ENCODE measurements around the gene PROCR.
"Not testable (repeated sequence)": the region's sequence is repeated elsewhere in the genome, so short reads cannot be mapped to it uniquely, and the experiment has no call there.

The PROCR gene

DNA sequence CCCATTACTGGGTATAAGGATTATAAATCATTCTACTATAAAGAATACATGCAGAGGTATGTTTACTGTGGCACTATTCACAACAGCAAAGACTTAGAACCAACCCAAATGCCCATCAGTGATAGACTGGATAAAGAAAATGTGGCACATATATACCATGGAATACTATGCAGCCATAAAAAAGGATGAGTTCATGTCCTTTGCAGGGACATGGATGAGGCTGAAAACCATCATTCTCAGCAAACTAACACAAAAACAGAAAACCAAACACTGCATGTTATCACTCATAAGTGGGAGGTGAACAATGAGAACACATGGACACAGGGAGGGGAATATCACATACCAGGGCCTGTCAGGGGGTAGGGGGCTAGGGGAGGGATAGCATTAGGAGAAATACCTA, 7.3 kb upstream of the PROCR start:
- not testable (repeated sequence) for H3K4me3 ChIP-seq (ENCODE audit: insufficient read depth, low read depth, low read length); H3K27me3 ChIP-seq (ENCODE audit: control insufficient read depth, insufficient read depth, low read length, poor library complexity, severe bottlenecking); H3K4me1 ChIP-seq (ENCODE audit: control insufficient read depth, insufficient read depth, low read length); H3K27ac ChIP-seq (ENCODE audit: insufficient read depth, low read depth, low read length, poor library complexity, severe bottlenecking); H3K36me3 ChIP-seq (ENCODE audit: control insufficient read depth, insufficient read depth, low read length); H3K9me3 ChIP-seq (ENCODE audit: control insufficient read depth, low read length)

- no peaks in the 10 kb centered on the region for H3K27me3 ChIP-seq (ENCODE audit: control insufficient read depth, insufficient read depth, low read length, poor library complexity, severe bottlenecking)
- no peak overlapping the region for H3K27ac ChIP-seq (ENCODE audit: insufficient read depth, low read depth, low read length, poor library complexity, severe bottlenecking)
- 78 to 81% methylated on average over 4 of the region's 4 CpGs for WGBS, 2 experiments
These were observed 6.4 kb upstream of the PROCR start for GRCh38 chr20:35165221-35166185.

DNA sequence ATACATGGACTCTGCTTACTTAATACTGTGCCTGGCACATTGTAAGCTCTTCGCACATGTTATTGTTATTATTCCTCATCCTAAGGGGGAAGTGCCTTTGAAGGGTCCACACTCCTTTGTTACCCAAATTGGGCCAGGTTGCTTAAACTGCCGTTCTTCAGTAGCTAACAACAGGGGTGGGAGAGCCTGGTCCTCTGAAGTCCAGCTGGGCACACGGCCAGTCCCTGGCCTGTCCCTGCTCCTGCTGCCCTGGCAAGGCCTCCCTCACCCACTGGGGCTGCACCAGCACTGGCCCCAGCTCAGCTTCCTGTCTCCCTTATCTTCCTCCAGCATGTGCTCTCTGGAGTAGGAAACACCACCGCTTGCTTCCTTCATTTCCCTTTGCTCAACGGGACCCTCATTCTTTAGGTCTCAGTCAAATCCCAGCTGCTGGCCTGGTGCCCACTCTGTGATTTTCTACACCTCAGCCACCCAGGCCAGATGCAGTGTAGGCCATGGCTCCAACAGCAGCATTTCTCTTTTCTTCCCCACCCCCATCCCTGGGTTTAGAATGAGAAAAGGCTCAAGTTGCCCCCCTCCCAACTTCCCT, 5.5 kb upstream of the PROCR start:
- Histone ChIP-seq H3K4me3 (ENCODE audit: insufficient read depth, low read depth, low read length) (no peak overlapping the region), H3K27ac (ENCODE audit: insufficient read depth, low read depth, low read length, poor library complexity, severe bottlenecking) (no peak overlapping the region), H3K36me3 (ENCODE audit: control insufficient read depth, insufficient read depth, low read length) (no peaks in the 10 kb centered on the region), H3K27me3 (ENCODE audit: control insufficient read depth, insufficient read depth, low read length, poor library complexity, severe bottlenecking) (no peaks in the 10 kb centered on the region), H3K9me3 (ENCODE audit: control insufficient read depth, low read length) (no peaks in the 10 kb centered on the region), H3K4me1 (ENCODE audit: control insufficient read depth, insufficient read depth, low read length) (peaks cover 8% of the 10 kb centered on the region)
- 39 to 44% methylated on average over 5 of the region's 5 CpGs for WGBS, 2 experiments

More at GRCh38 chr20:35165221-35166185, 6.4 kb upstream of the PROCR start:
- H3K4me3 ChIP-seq (ENCODE audit: insufficient read depth, low read depth, low read length): no peak overlapping the region
- H3K36me3 ChIP-seq (ENCODE audit: control insufficient read depth, insufficient read depth, low read length): no peaks in the 10 kb centered on the region
- H3K4me1 ChIP-seq (ENCODE audit: control insufficient read depth, insufficient read depth, low read length): peaks cover 5% of the 10 kb centered on the region
- no peaks in the 10 kb centered on the region for H3K9me3 ChIP-seq (ENCODE audit: control insufficient read depth, low read length)

GRCh38 chr20:35167787-35168186, 4.1 kb upstream of the PROCR start:
- Histone ChIP-seq H3K36me3 (ENCODE audit: control insufficient read depth, insufficient read depth, low read length) (no peaks in the 10 kb centered on the region), H3K9me3 (ENCODE audit: control insufficient read depth, low read length) (no peaks in the 10 kb centered on the region), H3K27ac (ENCODE audit: insufficient read depth, low read depth, low read length, poor library complexity, severe bottlenecking) (no peak overlapping the region), H3K4me3 (ENCODE audit: insufficient read depth, low read depth, low read length) (no peak overlapping the region), H3K27me3 (ENCODE audit: control insufficient read depth, insufficient read depth, low read length, poor library complexity, severe bottlenecking) (peaks cover 7% of the 10 kb centered on the region), H3K4me1 (ENCODE audit: control insufficient read depth, insufficient read depth, low read length) (peaks cover 11% of the 10 kb centered on the region)
- 83 to 100% methylated on average over 1 of the region's 1 CpG for WGBS, 2 experiments

- not testable (repeated sequence) for H3K36me3 ChIP-seq (ENCODE audit: control insufficient read depth, insufficient read depth, low read length); H3K27ac ChIP-seq (ENCODE audit: insufficient read depth, low read depth, low read length, poor library complexity, severe bottlenecking); H3K27me3 ChIP-seq (ENCODE audit: control insufficient read depth, insufficient read depth, low read length, poor library complexity, severe bottlenecking); H3K4me3 ChIP-seq (ENCODE audit: insufficient read depth, low read depth, low read length); H3K9me3 ChIP-seq (ENCODE audit: control insufficient read depth, low read length)
- WGBS, 2 experiments: 90 to 93% methylated on average over 4 of the region's 4 CpGs
- peaks cover 11% of the 10 kb centered on the region for H3K4me1 ChIP-seq (ENCODE audit: control insufficient read depth, insufficient read depth, low read length)
These were observed 3.0 kb upstream of the PROCR start for GRCh38 chr20:35168701-35169409.

GRCh38 chr20:35171438-35171752, 477 bp upstream of the PROCR start:
- Histone ChIP-seq H3K36me3 (ENCODE audit: control insufficient read depth, insufficient read depth, low read length) (no peaks in the 10 kb centered on the region), H3K27me3 (ENCODE audit: control insufficient read depth, insufficient read depth, low read length, poor library complexity, severe bottlenecking) (peaks cover 8% of the 10 kb centered on the region), H3K27ac (ENCODE audit: insufficient read depth, low read depth, low read length, poor library complexity, severe bottlenecking) (no peak overlapping the region), H3K4me1 (ENCODE audit: control insufficient read depth, insufficient read depth, low read length) (peaks cover 7% of the 10 kb centered on the region), H3K4me3 (ENCODE audit: insufficient read depth, low read depth, low read length) (peak overlapping the region; percentile 7), H3K9me3 (ENCODE audit: control insufficient read depth, low read length) (no peaks in the 10 kb centered on the region)
- 100% methylated on average over 1 of the region's 1 CpG; no CpG with 5 or more reads in 1 of the 2 experiments for WGBS, 2 experiments

- WGBS, 2 experiments: 90 to 93% methylated on average over 3 of the region's 3 CpGs
- H3K36me3 ChIP-seq (ENCODE audit: control insufficient read depth, insufficient read depth, low read length): no peaks in the 10 kb centered on the region
- no peaks in the 10 kb centered on the region for H3K9me3 ChIP-seq (ENCODE audit: control insufficient read depth, low read length)
- no peak overlapping the region for H3K4me3 ChIP-seq (ENCODE audit: insufficient read depth, low read depth, low read length)
- H3K27ac ChIP-seq (ENCODE audit: insufficient read depth, low read depth, low read length, poor library complexity, severe bottlenecking): no peak overlapping the region
- H3K4me1 ChIP-seq (ENCODE audit: control insufficient read depth, insufficient read depth, low read length): peaks cover 6% of the 10 kb centered on the region
- peaks cover 8% of the 10 kb centered on the region for H3K27me3 ChIP-seq (ENCODE audit: control insufficient read depth, insufficient read depth, low read length, poor library complexity, severe bottlenecking)
These were observed 548 bp downstream of the PROCR start for GRCh38 chr20:35172434-35172806.

GRCh38 chr20:35173576-35174192, 1.8 kb downstream of the PROCR start:
- Histone ChIP-seq H3K4me1 (ENCODE audit: control insufficient read depth, insufficient read depth, low read length) (peaks cover 6% of the 10 kb centered on the region), H3K36me3 (ENCODE audit: control insufficient read depth, insufficient read depth, low read length) (no peaks in the 10 kb centered on the region), H3K9me3 (ENCODE audit: control insufficient read depth, low read length) (no peaks in the 10 kb centered on the region), H3K27ac (ENCODE audit: insufficient read depth, low read depth, low read length, poor library complexity, severe bottlenecking) (no peak overlapping the region), H3K27me3 (ENCODE audit: control insufficient read depth, insufficient read depth, low read length, poor library complexity, severe bottlenecking) (peaks cover 8% of the 10 kb centered on the region), H3K4me3 (ENCODE audit: insufficient read depth, low read depth, low read length) (no peak overlapping the region)
- 92 to 93% methylated on average over 12 of the region's 12 CpGs for WGBS, 2 experiments

- Histone ChIP-seq H3K36me3 (ENCODE audit: control insufficient read depth, insufficient read depth, low read length) (no peaks in the 10 kb centered on the region), H3K27ac (ENCODE audit: insufficient read depth, low read depth, low read length, poor library complexity, severe bottlenecking) (no peak overlapping the region), H3K27me3 (ENCODE audit: control insufficient read depth, insufficient read depth, low read length, poor library complexity, severe bottlenecking) (peaks cover 8% of the 10 kb centered on the region), H3K9me3 (ENCODE audit: control insufficient read depth, low read length) (no peaks in the 10 kb centered on the region), H3K4me1 (ENCODE audit: control insufficient read depth, insufficient read depth, low read length) (peaks cover 6% of the 10 kb centered on the region), H3K4me3 (ENCODE audit: insufficient read depth, low read depth, low read length) (no peak overlapping the region)
- WGBS, 2 experiments: 82 to 89% methylated on average over 49 of the region's 49 CpGs
These were observed 2.8 kb downstream of the PROCR start for GRCh38 chr20:35174458-35175216.
